MCF 10A (cell line): ENCODE data around the gene CCDC90B. TPM values are rescaled to one million over a fixed set of nuclear protein-coding genes. Genes with fewer than 3 reads are reported as not detected.

Source experiments
- BruUV-seq: library from RNA; stranded (reverse); fragments of 400-500 nt; replicated peaks from 2 replicates; lab custom pipeline; 2021; lab: Mats Ljungman, UMichigan
- CTCF ChIA-PET: fragments of 300-600 bp; sonication (Branson Sonifier 250); formaldehyde crosslinking; extraction: SDS; loops from one replicate; lab custom pipeline; 2021; ENCODE audit warnings: antibody characterized with exemption, inconsistent platforms; lab: Yijun Ruan, JAX
- POLR2A ChIA-PET: fragments of 300-600, 350-650 bp; sonication (Branson Sonifier 250); formaldehyde crosslinking; extraction: SDS; loops from one replicate; lab custom pipeline; 2020; ENCODE audit warnings: antibody characterized with exemption, inconsistent platforms; lab: Yijun Ruan, JAX
- DNase-seq: peaks from one replicate; pipeline ENCODE4 v3.0.0-alpha.2; 2018; ENCODE audit not compliant: unreplicated experiment
- H3K27ac Mint-ChIP-seq: one replicate; pipeline ENCODE4 v1.8.0; 2022; ENCODE audit warnings: mild to moderate bottlenecking, low read depth, mixed read lengths; ENCODE audit not compliant: unreplicated experiment
- H3K27me3 Mint-ChIP-seq: one replicate; pipeline ENCODE4 v1.8.0; 2022; ENCODE audit warnings: mixed read lengths; ENCODE audit not compliant: insufficient read depth, unreplicated experiment
- H3K36me3 Mint-ChIP-seq: one replicate; pipeline ENCODE4 v1.8.0; 2022; ENCODE audit warnings: mild to moderate bottlenecking, moderate library complexity, mixed read lengths; ENCODE audit not compliant: insufficient read depth, unreplicated experiment
- H3K4me1 Mint-ChIP-seq: one replicate; pipeline ENCODE4 v1.8.0; 2022; ENCODE audit warnings: mixed read lengths; ENCODE audit not compliant: insufficient read depth, unreplicated experiment
- H3K4me3 Mint-ChIP-seq: one replicate; pipeline ENCODE4 v1.8.0; 2022; ENCODE audit warnings: mild to moderate bottlenecking, moderate library complexity, mixed read lengths; ENCODE audit not compliant: unreplicated experiment
- H3K9me3 Mint-ChIP-seq: one replicate; pipeline ENCODE4 v1.8.0; 2022; ENCODE audit warnings: mixed read lengths; ENCODE audit not compliant: unreplicated experiment
- CTCF ChIP-seq: fragments of 200-600 bp; IDR thresholded peaks from one replicate; pipeline ENCODE4 v1.8.0; 2022; ENCODE audit warnings: antibody characterized with exemption, mild to moderate bottlenecking; ENCODE audit not compliant: unreplicated experiment
- intact Hi-C: fragments of 100-400 bp; cut with micrococcal nuclease; formaldehyde crosslinking; loops from 2 replicates; pipeline ENCODE4 v1.14.1; 2022
- total RNA-seq: library from RNA; stranded (reverse); gene quantifications from 2 replicates; pipeline ENCODE4 v1.2.3, GENCODE V29; 2022

The CCDC90B gene
- total RNA-seq, 1 experiment from 2014 or later, result 69.1 TPM

GRCh38 chr11:83306200-83307080 lies 20.3 kb upstream of the CCDC90B start:
- no peaks in the 10 kb centered on the region for H3K9me3 Mint-ChIP-seq

GRCh38 chr11:83303316-83303715 lies 17.1 kb upstream of the CCDC90B start:
- intact Hi-C loops, result no loop called here
- POLR2A ChIA-PET, result no interaction called here
- H3K36me3 Mint-ChIP-seq, result no peaks in the 10 kb centered on the region
- H3K4me1 Mint-ChIP-seq, result no peaks in the 10 kb centered on the region
- no peaks in the 10 kb centered on the region for H3K9me3 Mint-ChIP-seq
- no peak for DNase-seq
- H3K27me3 Mint-ChIP-seq, result no peaks in the 10 kb centered on the region
- TF ChIP-seq CTCF, result no peak
- no TSS peak for BruUV-seq
- no peak overlapping the region for H3K4me3 Mint-ChIP-seq
- CTCF ChIA-PET, result interaction anchor here (0.6 to 2.9 kb wide), 4 partner anchors 10 to 517 kb away, joined by 3 to 27 read pairs (median 10); no protein-coding TSS in a partner anchor
- H3K27ac Mint-ChIP-seq, result no peak overlapping the region

More at GRCh38 chr11:83306200-83307080, 20.3 kb upstream of the CCDC90B start:
- no TSS peak for BruUV-seq
- TF ChIP-seq CTCF, result no peak
- no peaks in the 10 kb centered on the region for H3K36me3 Mint-ChIP-seq
- no peak overlapping the region for H3K27ac Mint-ChIP-seq
- ChIA-PET CTCF (interaction anchor here (0.6 to 6.4 kb wide), 7 partner anchors 11 to 1278 kb away, joined by 3 to 50 read pairs (median 5); no protein-coding TSS in a partner anchor), POLR2A (no interaction called here)
- intact Hi-C loops, result no loop called here
- no peak overlapping the region for H3K4me3 Mint-ChIP-seq
- no peaks in the 10 kb centered on the region for H3K4me1 Mint-ChIP-seq
- peaks cover 6% of the 10 kb centered on the region for H3K27me3 Mint-ChIP-seq
- no peak for DNase-seq

- DNase-seq, result no peak
- intact Hi-C loops, result no loop called here
- Mint-ChIP-seq H3K4me1 (no peaks in the 10 kb centered on the region), H3K27ac (no peak overlapping the region), H3K36me3 (no peaks in the 10 kb centered on the region), H3K4me3 (no peak overlapping the region), H3K9me3 (no peaks in the 10 kb centered on the region), H3K27me3 (no peaks in the 10 kb centered on the region)
- POLR2A ChIA-PET, result no interaction called here
- CTCF ChIA-PET, result interaction anchor here (0.5 to 2.9 kb wide), 3 partner anchors 9 to 518 kb away, joined by 3 to 27 read pairs (median 17); no protein-coding TSS in a partner anchor
- no TSS peak for BruUV-seq
- TF ChIP-seq CTCF, result no peak
Measured at GRCh38 chr11:83302151-83302550, 16.0 kb upstream of the CCDC90B start.

GRCh38 chr11:83299681-83300080 lies 13.5 kb upstream of the CCDC90B start:
- no peaks in the 10 kb centered on the region for H3K4me1 Mint-ChIP-seq
- ChIA-PET POLR2A (no interaction called here), CTCF (interaction anchor here (1.3 kb wide), 1 partner anchor 516 kb away, joined by 4 read pairs; no protein-coding TSS in a partner anchor)
- TF ChIP-seq CTCF, result no peak
- no peak overlapping the region for H3K4me3 Mint-ChIP-seq
- intact Hi-C loops, result loop anchor here (10.0 kb wide), 1 partner anchor 225 kb away; no protein-coding TSS in a partner anchor
- no peak for DNase-seq
- H3K27ac Mint-ChIP-seq, result no peak overlapping the region
- no peaks in the 10 kb centered on the region for H3K36me3 Mint-ChIP-seq
- no peaks in the 10 kb centered on the region for H3K9me3 Mint-ChIP-seq
- H3K27me3 Mint-ChIP-seq, result no peaks in the 10 kb centered on the region
- BruUV-seq, result no TSS peak
